Measurements from ENCODE around the gene SIK3.

The SIK3 gene

GRCh38 chr11:117011541-117011898 lies 86.7 kb downstream of the SIK3 start:
- no peak overlapping the region for H3K4me3 ChIP-seq (ENCODE audit: low read length)
- H3K9me3 ChIP-seq (ENCODE audit: insufficient read depth, low read depth, low read length), result no peaks in the 10 kb centered on the region
- no peak overlapping the region for H3K27ac ChIP-seq (ENCODE audit: low read length)
- H3K9ac ChIP-seq (ENCODE audit: low read depth, low read length), result no peak overlapping the region
- no peaks in the 10 kb centered on the region for H3K27me3 ChIP-seq (ENCODE audit: insufficient read depth, low read length)
- no peaks in the 10 kb centered on the region for H3K36me3 ChIP-seq (ENCODE audit: insufficient read depth, low read depth, low read length)
- H3K4me1 ChIP-seq (ENCODE audit: insufficient read depth, low read length), result peaks cover 10% of the 10 kb centered on the region

GRCh38 chr11:117010808-117011540 lies 87.3 kb downstream of the SIK3 start:
- Histone ChIP-seq H3K36me3 (ENCODE audit: insufficient read depth, low read depth, low read length) (no peaks in the 10 kb centered on the region), H3K27ac (ENCODE audit: low read length) (no peak overlapping the region), H3K9me3 (ENCODE audit: insufficient read depth, low read depth, low read length) (no peaks in the 10 kb centered on the region), H3K4me1 (ENCODE audit: insufficient read depth, low read length) (peaks cover 10% of the 10 kb centered on the region), H3K27me3 (ENCODE audit: insufficient read depth, low read length) (no peaks in the 10 kb centered on the region), H3K4me3 (ENCODE audit: low read length) (no peak overlapping the region), H3K9ac (ENCODE audit: low read depth, low read length) (no peak overlapping the region)

GRCh38 chr11:117009905-117010605 lies 88.2 kb downstream of the SIK3 start:
- H3K36me3 ChIP-seq (ENCODE audit: insufficient read depth, low read depth, low read length), result no peaks in the 10 kb centered on the region
- no peak overlapping the region for H3K4me3 ChIP-seq (ENCODE audit: low read length)
- H3K27me3 ChIP-seq (ENCODE audit: insufficient read depth, low read length), result no peaks in the 10 kb centered on the region
- H3K4me1 ChIP-seq (ENCODE audit: insufficient read depth, low read length), result peaks cover 10% of the 10 kb centered on the region
- peak overlapping the region; percentile 44 for H3K27ac ChIP-seq (ENCODE audit: low read length)
- no peaks in the 10 kb centered on the region for H3K9me3 ChIP-seq (ENCODE audit: insufficient read depth, low read depth, low read length)
- no peak overlapping the region for H3K9ac ChIP-seq (ENCODE audit: low read depth, low read length)

GRCh38 chr11:117005758-117006157 lies 92.5 kb downstream of the SIK3 start:
- Histone ChIP-seq H3K9me3 (ENCODE audit: insufficient read depth, low read depth, low read length) (no peaks in the 10 kb centered on the region), H3K4me1 (ENCODE audit: insufficient read depth, low read length) (peaks cover 10% of the 10 kb centered on the region), H3K36me3 (ENCODE audit: insufficient read depth, low read depth, low read length) (no peaks in the 10 kb centered on the region), H3K4me3 (ENCODE audit: low read length) (no peak overlapping the region), H3K9ac (ENCODE audit: low read depth, low read length) (no peak overlapping the region), H3K27ac (ENCODE audit: low read length) (no peak overlapping the region), H3K27me3 (ENCODE audit: insufficient read depth, low read length) (no peaks in the 10 kb centered on the region)

GRCh38 chr11:117002639-117003299 lies 95.5 kb downstream of the SIK3 start:
- Histone ChIP-seq H3K36me3 (ENCODE audit: insufficient read depth, low read depth, low read length) (no peaks in the 10 kb centered on the region), H3K27ac (ENCODE audit: low read length) (no peak overlapping the region), H3K4me1 (ENCODE audit: insufficient read depth, low read length) (no peaks in the 10 kb centered on the region), H3K4me3 (ENCODE audit: low read length) (no peak overlapping the region), H3K9ac (ENCODE audit: low read depth, low read length) (no peak overlapping the region), H3K27me3 (ENCODE audit: insufficient read depth, low read length) (no peaks in the 10 kb centered on the region), H3K9me3 (ENCODE audit: insufficient read depth, low read depth, low read length) (no peaks in the 10 kb centered on the region)

- H3K36me3 ChIP-seq (ENCODE audit: insufficient read depth, low read depth, low read length), result no peaks in the 10 kb centered on the region
- H3K9ac ChIP-seq (ENCODE audit: low read depth, low read length), result no peak overlapping the region
- H3K27ac ChIP-seq (ENCODE audit: low read length), result no peak overlapping the region
Observed at GRCh38 chr11:117000014-117000737, 98.1 kb downstream of the SIK3 start.

GRCh38 chr11:116997071-116997470 lies 101.2 kb downstream of the SIK3 start:
- no peak overlapping the region for H3K4me3 ChIP-seq (ENCODE audit: low read length)
- no peaks in the 10 kb centered on the region for H3K36me3 ChIP-seq (ENCODE audit: insufficient read depth, low read depth, low read length)
- no peaks in the 10 kb centered on the region for H3K27me3 ChIP-seq (ENCODE audit: insufficient read depth, low read length)
- H3K4me1 ChIP-seq (ENCODE audit: insufficient read depth, low read length), result peaks cover 6% of the 10 kb centered on the region; the same call in 1 of the 2 replicates
- H3K9ac ChIP-seq (ENCODE audit: low read depth, low read length), result no peak overlapping the region
- no peaks in the 10 kb centered on the region for H3K9me3 ChIP-seq (ENCODE audit: insufficient read depth, low read depth, low read length)
- no peak overlapping the region for H3K27ac ChIP-seq (ENCODE audit: low read length)

More at GRCh38 chr11:117000014-117000737, 98.1 kb downstream of the SIK3 start:
- no peaks in the 10 kb centered on the region for H3K4me1 ChIP-seq (ENCODE audit: insufficient read depth, low read length)
- H3K4me3 ChIP-seq (ENCODE audit: low read length), result no peak overlapping the region
- H3K9me3 ChIP-seq (ENCODE audit: insufficient read depth, low read depth, low read length), result no peaks in the 10 kb centered on the region
- no peaks in the 10 kb centered on the region for H3K27me3 ChIP-seq (ENCODE audit: insufficient read depth, low read length)

GRCh38 chr11:116994195-116994594 lies 104.0 kb downstream of the SIK3 start:
- Histone ChIP-seq H3K36me3 (ENCODE audit: insufficient read depth, low read depth, low read length) (no peaks in the 10 kb centered on the region), H3K27me3 (ENCODE audit: insufficient read depth, low read length) (no peaks in the 10 kb centered on the region), H3K9ac (ENCODE audit: low read depth, low read length) (no peak overlapping the region), H3K9me3 (ENCODE audit: insufficient read depth, low read depth, low read length) (no peaks in the 10 kb centered on the region), H3K4me3 (ENCODE audit: low read length) (no peak overlapping the region), H3K27ac (ENCODE audit: low read length) (no peak overlapping the region), H3K4me1 (ENCODE audit: insufficient read depth, low read length) (peaks cover 27% of the 10 kb centered on the region)

- Histone ChIP-seq H3K27me3 (ENCODE audit: insufficient read depth, low read length) (no peaks in the 10 kb centered on the region), H3K4me1 (ENCODE audit: insufficient read depth, low read length) (peaks cover 32% of the 10 kb centered on the region), H3K27ac (ENCODE audit: low read length) (no peak overlapping the region), H3K36me3 (ENCODE audit: insufficient read depth, low read depth, low read length) (no peaks in the 10 kb centered on the region), H3K9me3 (ENCODE audit: insufficient read depth, low read depth, low read length) (no peaks in the 10 kb centered on the region), H3K9ac (ENCODE audit: low read depth, low read length) (no peak overlapping the region), H3K4me3 (ENCODE audit: low read length) (no peak overlapping the region)
Observed at GRCh38 chr11:116993599-116993998, 104.6 kb downstream of the SIK3 start.

GRCh38 chr11:116991491-116991890 lies 106.7 kb downstream of the SIK3 start:
- H3K9me3 ChIP-seq (ENCODE audit: insufficient read depth, low read depth, low read length), result no peaks in the 10 kb centered on the region
- H3K4me1 ChIP-seq (ENCODE audit: insufficient read depth, low read length), result peaks cover 39% of the 10 kb centered on the region
- no peaks in the 10 kb centered on the region for H3K36me3 ChIP-seq (ENCODE audit: insufficient read depth, low read depth, low read length)
- H3K9ac ChIP-seq (ENCODE audit: low read depth, low read length), result no peak overlapping the region
- no peak overlapping the region for H3K27ac ChIP-seq (ENCODE audit: low read length)
- H3K27me3 ChIP-seq (ENCODE audit: insufficient read depth, low read length), result no peaks in the 10 kb centered on the region
- no peak overlapping the region for H3K4me3 ChIP-seq (ENCODE audit: low read length)

- Histone ChIP-seq H3K4me3 (ENCODE audit: low read length) (no peak overlapping the region), H3K9ac (ENCODE audit: low read depth, low read length) (no peak overlapping the region), H3K27me3 (ENCODE audit: insufficient read depth, low read length) (no peaks in the 10 kb centered on the region), H3K9me3 (ENCODE audit: insufficient read depth, low read depth, low read length) (no peaks in the 10 kb centered on the region), H3K36me3 (ENCODE audit: insufficient read depth, low read depth, low read length) (no peaks in the 10 kb centered on the region), H3K27ac (ENCODE audit: low read length) (no peak overlapping the region), H3K4me1 (ENCODE audit: insufficient read depth, low read length) (peaks cover 40% of the 10 kb centered on the region)
Observed at GRCh38 chr11:116990811-116991210, 107.4 kb downstream of the SIK3 start.
